ENCODE data around the gene ATP8B4. TPM values are rescaled to one million over a fixed set of nuclear protein-coding genes. Genes with fewer than 3 reads are reported as not detected.

The ATP8B4 gene
- total and polyA plus RNA-seq, 10 of the 15 experiments (the other 5 are each of a cell fraction or from before 2014, with no cell fraction given): 0.02 to 0.94 (median 0.19) TPM

- peak; percentile 50; the same call in 1 of the 2 replicates for TF ChIP-seq ZNF217 (IDR thresholded peaks at IDR 0.05)
- TF ChIP-seq CHD2 (IDR thresholded peaks at IDR 0.05; ENCODE audit: borderline replicate concordance, low read depth, low read length): 0 out of 2 replicates have a peak, but pooled peaks have one; percentile 30
- no peak for TF ChIP-seq TBL1XR1 (IDR thresholded peaks at IDR 0.05; ENCODE audit: low read depth, low read length)
- no peak for TF ChIP-seq ZBTB4 (CRISPR knock-in tag; IDR thresholded peaks at IDR 0.05)
- no peak for TF ChIP-seq E4F1 (IDR thresholded peaks at IDR 0.05; ENCODE audit: borderline replicate concordance, partially characterized antibody)
- 0 out of 2 replicates have a peak, but pooled peaks have one; percentile 22 for TF ChIP-seq NR2F1 (conservative IDR thresholded peaks at IDR 0.05)
- no peak for TF ChIP-seq ELK1 (IDR thresholded peaks at IDR 0.05; ENCODE audit: low read depth, low read length)
- TF ChIP-seq CBFB (IDR thresholded peaks at IDR 0.05; ENCODE audit: low read depth): no peak
- TF ChIP-seq ZSCAN29 (IDR thresholded peaks at IDR 0.05): peak; percentile 49; the same call in 1 of the 2 replicates
- no peak for TF ChIP-seq RFX5 (IDR thresholded peaks at IDR 0.05; ENCODE audit: low read depth, low read length)
- peak; percentile 91 for TF ChIP-seq IKZF1 (conservative IDR thresholded peaks at IDR 0.05)
- peak; percentile 67; the same call in 1 of the 2 replicates for TF ChIP-seq DPF2 (IDR thresholded peaks at IDR 0.05)
- peak; percentile 96 for TF ChIP-seq MEF2B (IDR thresholded peaks at IDR 0.05; ENCODE audit: partially characterized antibody, poor library complexity, severe bottlenecking)
- no peak for TF ChIP-seq ETV6 (conservative IDR thresholded peaks at IDR 0.05 in 1 of 2, IDR thresholded peaks at IDR 0.05 in 1 of 2; ENCODE audit: borderline replicate concordance in 1 of 2, low read depth in 1 of 2)
- TF ChIP-seq PAX8 (IDR thresholded peaks at IDR 0.05): no peak
- TF ChIP-seq BHLHE40 (IDR thresholded peaks at IDR 0.05; ENCODE audit: borderline replicate concordance in 1 of 2, low read depth in 2 of 2, low read length in 1 of 2): peak in 1 of 2 experiments; percentile 12; a peak in 1 of 4 replicates
- TF ChIP-seq PAX5 (IDR thresholded peaks at IDR 0.05; ENCODE audit: borderline replicate concordance, low read depth, low read length): no peak
- TF ChIP-seq BCL11A (IDR thresholded peaks at IDR 0.05; ENCODE audit: low read depth, low read length): no peak
- 0 out of 2 replicates have a peak, but pooled peaks have one; percentile 20 for TF ChIP-seq RAD51 (IDR thresholded peaks at IDR 0.05)
- TF ChIP-seq PBX3 (IDR thresholded peaks at IDR 0.05; ENCODE audit: insufficient replicate concordance, low read depth, low read length): no peak
- TF ChIP-seq NFYA (IDR thresholded peaks at IDR 0.05; ENCODE audit: borderline replicate concordance, low read depth, low read length): no peak
These were observed 109.4 kb downstream of the ATP8B4 start (continued) for GRCh38 chr15:50009634-50010033.

All from GM12878 (cell line).